Naive B cell (primary cell): ENCODE data around the gene NENF. TPM values are rescaled to one million over a fixed set of nuclear protein-coding genes. Genes with fewer than 3 reads are reported as not detected.
"Not testable (repeated sequence)": the region's sequence is repeated elsewhere in the genome, so short reads cannot be mapped to it uniquely, and the experiment has no call there.

Experiments
- ATAC-seq, 2 donors: fragments of 150-1000 bp; cut with Tn5 transposase; 2 replicates each; pipeline ENCODE4 v1.10.0; 2021; ENCODE audit warnings: low read depth in 2 of 2, mild to moderate bottlenecking in 2 of 2, moderate library complexity in 2 of 2
- DNase-seq: peaks from one replicate; pipeline ENCODE4 v3.0.0; 2022
- H3K27ac Mint-ChIP-seq, 6 donors: one replicate each; pipeline ENCODE4 v1.8.0; 2020 to 2022; ENCODE audit warnings: mild to moderate bottlenecking in 6 of 6, mixed read lengths in 6 of 6, moderate library complexity in 5 of 6, inconsistent platforms in 2 of 6
- H3K27me3 Mint-ChIP-seq, 3 donors: one replicate each; pipeline ENCODE4 v1.8.0; 2021 to 2022; ENCODE audit warnings: mixed read lengths in 3 of 3, mild to moderate bottlenecking in 1 of 3
- H3K36me3 Mint-ChIP-seq, 2 donors: one replicate each; pipeline ENCODE4 v1.8.0; 2020 to 2022; ENCODE audit warnings: mixed read lengths in 2 of 2, inconsistent platforms in 1 of 2, mild to moderate bottlenecking in 1 of 2
- H3K4me1 Mint-ChIP-seq, 3 donors: one replicate each; pipeline ENCODE4 v1.8.0; 2020 to 2022; ENCODE audit warnings: mixed read lengths in 3 of 3, inconsistent platforms in 1 of 3, mild to moderate bottlenecking in 1 of 3, moderate library complexity in 1 of 3
- H3K4me3 Mint-ChIP-seq, 8 donors: one replicate each; pipeline ENCODE4 v1.8.0; 2020 to 2022; ENCODE audit warnings: mild to moderate bottlenecking in 8 of 8, mixed read lengths in 8 of 8, moderate library complexity in 8 of 8, inconsistent platforms in 2 of 8
- H3K9me3 Mint-ChIP-seq, 7 donors: one replicate each; pipeline ENCODE4 v1.8.0; 2020 to 2022; ENCODE audit warnings: mixed read lengths in 7 of 7, mild to moderate bottlenecking in 5 of 7, inconsistent platforms in 2 of 7, moderate library complexity in 1 of 7
- polyA plus RNA-seq, 6 donors: library from polyadenylated mRNA; unstranded; fragments of 300-500 nt; fragmentation: Illumina TruSeq; gene quantifications; one replicate each; pipeline ENCODE4 v1.2.3, GENCODE V29; 2021; ENCODE audit warnings: low read depth in 6 of 6

The NENF gene
- polyA plus RNA-seq, 6 donors from 2014 or later: 31.7 to 93.4 (median 64.3) TPM

DNA sequence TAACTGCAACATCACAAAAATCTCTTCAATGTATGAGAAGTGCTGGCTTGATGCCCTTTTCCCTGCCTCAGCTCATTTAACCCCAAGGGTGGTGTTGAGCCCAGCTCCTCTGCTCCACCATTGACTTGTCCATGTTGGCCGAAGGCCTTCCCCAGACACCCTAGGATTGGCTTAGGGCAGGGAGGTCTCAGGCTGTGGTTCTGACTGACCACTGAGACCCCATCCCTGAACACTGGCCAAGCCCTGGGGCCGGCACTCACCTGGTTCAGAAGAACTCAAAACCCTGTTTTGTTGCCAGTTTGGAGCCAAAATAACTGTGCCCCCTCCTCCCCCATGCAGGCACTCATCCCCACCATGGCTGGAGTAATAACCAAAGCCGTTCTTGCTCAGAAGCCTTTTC lies 38.6 kb downstream of the NENF start:
- Mint-ChIP-seq H3K27ac (peak overlapping the region in 1 of 6 donors; percentile 10), H3K9me3 (no peaks in the 10 kb centered on the region), H3K4me3 (no peak overlapping the region), H3K27me3 (peaks cover 0 to 10% (median 5%) of the 10 kb centered on the region in 3 donors), H3K36me3 (no peaks in the 10 kb centered on the region), H3K4me1 (no peaks in the 10 kb centered on the region)
- ATAC-seq (no peak), DNase-seq (no peak)

DNA sequence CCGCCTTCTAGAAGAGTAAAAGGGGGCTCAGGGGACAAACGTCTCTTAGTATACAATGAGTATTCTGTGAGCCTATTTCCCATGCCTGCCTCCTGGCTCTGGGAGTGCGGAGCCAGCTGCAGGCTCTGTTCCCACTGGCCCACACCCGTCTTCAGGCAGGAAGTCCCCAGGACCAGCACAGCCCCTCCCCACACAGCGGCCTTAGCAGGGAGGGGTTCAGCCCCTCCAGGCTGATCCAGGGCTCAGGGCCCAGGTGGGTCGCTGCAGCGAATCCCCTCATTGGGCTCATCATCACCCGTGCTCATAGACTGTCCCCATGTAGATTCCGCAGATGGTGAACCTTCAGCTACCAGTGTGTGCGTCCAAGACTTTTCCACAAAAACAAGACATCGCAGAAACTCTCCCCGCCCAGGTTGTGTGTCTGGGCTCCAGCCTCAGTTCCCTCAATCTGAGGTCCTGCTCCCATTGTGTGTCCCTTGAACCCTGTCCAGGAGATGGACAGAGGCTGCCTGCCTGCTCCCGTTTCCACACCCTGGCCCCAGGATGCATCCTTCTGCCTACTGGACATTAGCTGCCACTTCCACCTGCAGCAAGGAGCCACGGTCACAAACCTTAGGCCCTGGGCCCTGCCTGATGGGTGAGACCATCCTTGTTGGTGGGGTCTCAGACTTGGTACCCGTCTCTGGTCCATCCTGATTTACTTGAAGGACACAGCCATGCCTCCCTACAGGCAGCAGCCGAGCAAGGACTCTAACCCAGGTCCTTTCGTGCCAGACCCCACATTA lies 39.4 kb downstream of the NENF start:
- Mint-ChIP-seq H3K27me3 (peaks cover 2 to 8% (median 5%) of the 10 kb centered on the region in 3 donors), H3K4me1 (peaks cover 0 to 4% (median 1%) of the 10 kb centered on the region in 3 donors), H3K36me3 (no peaks in the 10 kb centered on the region), H3K9me3 (no peaks in the 10 kb centered on the region), H3K4me3 (no peak overlapping the region), H3K27ac (no peak overlapping the region)
- ATAC-seq (no peak), DNase-seq (no peak)

DNA sequence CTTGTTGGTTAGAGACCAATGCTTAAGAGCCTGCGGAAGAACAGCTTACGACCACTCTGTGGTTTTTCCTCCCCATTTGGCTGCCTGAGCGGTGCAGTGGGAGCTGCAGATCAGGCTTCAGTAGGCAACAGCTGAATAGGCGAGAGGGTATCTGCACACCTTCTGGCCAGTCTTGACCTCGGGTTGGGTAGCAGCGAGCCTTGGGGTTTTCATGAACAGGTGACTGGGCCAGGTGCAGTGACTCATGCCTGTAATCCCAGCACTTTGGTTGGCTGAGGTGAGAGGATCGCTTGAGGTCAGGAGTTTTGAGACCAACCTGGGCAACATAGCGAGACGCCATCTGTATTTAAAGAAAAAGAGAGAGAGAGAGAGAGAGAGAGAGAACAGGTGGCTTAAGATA lies 41.0 kb downstream of the NENF start:
- Mint-ChIP-seq H3K4me3 (no peak overlapping the region), H3K4me1 (peaks cover 0 to 8% (median 5%) of the 10 kb centered on the region in 3 donors), H3K36me3 (no peaks in the 10 kb centered on the region), H3K27ac (peak overlapping the region in 1 of 6 donors; percentile 53), H3K27me3 (peaks cover 5 to 12% (median 8%) of the 10 kb centered on the region in 3 donors), H3K9me3 (no peaks in the 10 kb centered on the region)
- DNase-seq (no peak), ATAC-seq (no peak)

DNA sequence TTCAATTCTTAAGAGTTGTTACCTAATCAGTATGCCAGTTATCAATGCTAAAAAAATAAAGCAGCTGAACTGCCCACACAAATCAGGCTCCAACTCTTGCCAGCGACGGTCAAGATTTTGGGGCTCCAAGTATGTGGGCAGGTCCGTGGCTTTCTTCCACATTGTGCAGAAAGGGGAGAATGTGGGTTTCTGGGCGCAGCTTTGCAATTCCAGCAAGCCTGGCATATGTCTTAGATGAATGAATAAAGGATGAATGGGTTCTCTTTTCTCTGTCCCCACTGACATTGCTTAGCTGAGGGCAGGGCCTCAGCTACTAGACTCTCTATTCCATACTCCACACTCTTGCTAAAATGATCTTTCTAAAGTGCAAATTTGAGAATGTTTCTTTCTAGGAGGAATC lies 42.4 kb downstream of the NENF start:
- ATAC-seq: no peak
- no peak for DNase-seq
- Mint-ChIP-seq H3K9me3 (no peaks in the 10 kb centered on the region), H3K36me3 (no peaks in the 10 kb centered on the region), H3K27ac (no peak overlapping the region), H3K4me3 (no peak overlapping the region), H3K27me3 (peaks cover 8 to 14% (median 8%) of the 10 kb centered on the region in 3 donors), H3K4me1 (peaks cover 0 to 8% (median 5%) of the 10 kb centered on the region in 3 donors)

DNA sequence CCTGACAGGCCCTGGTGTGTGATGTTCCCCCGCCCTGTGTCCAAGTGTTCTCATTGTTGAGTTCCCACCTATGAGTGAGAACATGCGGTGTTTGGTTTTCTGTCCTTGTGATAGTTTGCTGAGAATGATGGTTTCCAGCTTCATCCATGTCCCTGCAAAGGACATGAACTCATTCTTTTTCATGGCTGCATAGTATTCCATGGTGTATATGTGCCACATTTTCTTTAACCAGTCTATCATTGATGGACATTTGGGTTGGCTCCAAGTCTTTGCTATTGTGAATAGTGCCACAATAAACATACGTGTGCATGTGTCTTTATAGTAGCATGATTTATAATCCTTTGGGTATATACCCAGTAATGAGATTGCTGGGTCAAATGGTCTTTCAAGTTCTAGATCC lies 43.1 kb downstream of the NENF start:
- H3K4me3 Mint-ChIP-seq, H3K36me3 Mint-ChIP-seq, DNase-seq, H3K4me1 Mint-ChIP-seq, ATAC-seq, H3K9me3 Mint-ChIP-seq: not testable (repeated sequence)
- Mint-ChIP-seq H3K27ac (peak overlapping the region in 1 of 6 donors; percentile 42), H3K27me3 (peaks cover 8 to 14% (median 8%) of the 10 kb centered on the region in 3 donors)

DNA sequence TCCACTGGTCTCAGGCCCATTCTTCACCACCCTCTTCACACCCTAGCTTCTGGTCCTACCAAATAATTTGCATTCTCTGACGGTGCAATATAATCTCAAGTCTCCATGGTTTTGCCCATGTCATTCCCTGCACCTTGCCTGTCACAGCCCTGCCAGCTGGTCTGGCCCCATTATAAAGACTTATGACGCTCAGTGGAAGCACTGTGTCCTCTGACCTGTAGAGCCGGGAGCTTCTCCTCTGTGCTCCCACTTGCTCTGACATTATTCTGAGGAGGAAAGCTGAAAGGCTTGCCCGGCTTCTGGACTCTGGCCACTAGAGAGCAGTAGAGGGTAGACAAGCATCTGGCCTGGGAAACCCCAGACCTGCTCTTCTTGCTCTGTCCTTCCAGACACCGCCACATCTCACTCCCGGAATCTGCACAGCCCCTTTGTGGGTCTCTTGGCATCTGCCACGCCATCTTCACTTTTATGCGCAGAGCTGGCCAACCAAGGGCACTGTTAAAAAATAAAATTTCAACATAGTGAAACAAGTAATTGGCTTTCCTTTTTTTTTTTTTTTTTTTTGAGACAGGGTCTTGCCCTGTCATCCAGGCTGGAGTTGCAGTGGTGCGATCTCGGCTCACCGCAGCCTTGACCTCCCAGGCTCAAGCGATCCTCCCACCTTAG lies 44.4 kb downstream of the NENF start:
- Mint-ChIP-seq H3K27me3 (peaks cover 8 to 21% (median 14%) of the 10 kb centered on the region in 3 donors), H3K4me3 (peak overlapping the region in 2 of 8 donors; percentile 17 to 22), H3K4me1 (peaks cover 0 to 8% (median 5%) of the 10 kb centered on the region in 3 donors), H3K9me3 (no peaks in the 10 kb centered on the region), H3K36me3 (no peaks in the 10 kb centered on the region), H3K27ac (peak overlapping the region in 2 of 6 donors; percentile 16 to 39)
- ATAC-seq: peak; percentile 94 to 95
- DNase-seq: peak; percentile 69

DNA sequence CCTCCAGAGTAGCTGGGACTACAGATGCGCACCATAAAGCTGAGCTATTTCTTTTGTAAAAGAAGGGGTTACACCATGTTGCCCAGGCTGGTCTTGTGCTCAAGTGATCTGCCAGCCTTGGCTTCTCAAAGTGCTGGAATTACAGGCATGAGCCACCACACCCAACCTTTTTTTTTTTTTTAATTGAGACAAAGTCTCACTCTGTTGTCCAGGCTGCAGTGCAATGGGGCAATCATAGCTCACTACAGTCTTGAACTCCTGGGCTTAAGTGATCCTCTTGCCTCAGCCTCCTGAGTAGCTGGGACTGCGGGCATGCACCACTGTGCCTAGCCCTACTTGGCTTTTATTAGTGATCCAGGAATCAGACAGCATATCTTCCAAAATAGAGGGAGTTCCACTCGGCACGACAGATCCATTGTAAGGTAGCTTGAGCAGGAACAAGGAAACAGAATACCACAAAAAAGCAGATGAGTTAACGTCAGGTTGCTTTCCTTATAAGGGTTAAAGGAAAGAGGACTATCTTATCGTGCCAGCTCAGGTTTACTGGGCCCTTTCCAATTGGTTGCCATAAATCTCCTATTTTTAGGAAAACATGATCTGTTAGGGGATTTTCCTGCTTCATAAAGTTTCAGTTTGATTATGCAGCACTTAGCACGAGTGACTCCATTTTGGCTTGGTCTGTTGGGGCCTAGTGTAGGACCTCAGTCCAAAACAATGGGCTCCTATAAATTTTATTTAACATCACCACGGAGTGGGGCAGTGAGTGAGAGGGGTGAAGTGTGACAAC lies 45.2 kb downstream of the NENF start:
- peaks cover 0 to 8% (median 5%) of the 10 kb centered on the region in 3 donors for H3K4me1 Mint-ChIP-seq
- H3K27me3 Mint-ChIP-seq: peaks cover 8 to 21% (median 15%) of the 10 kb centered on the region in 3 donors
- no peaks in the 10 kb centered on the region for H3K9me3 Mint-ChIP-seq
- H3K27ac Mint-ChIP-seq: no peak overlapping the region
- no peaks in the 10 kb centered on the region for H3K36me3 Mint-ChIP-seq
- peak overlapping the region in 1 of 8 donors; percentile 22 for H3K4me3 Mint-ChIP-seq
- DNase-seq: no peak
- ATAC-seq: no peak

DNA sequence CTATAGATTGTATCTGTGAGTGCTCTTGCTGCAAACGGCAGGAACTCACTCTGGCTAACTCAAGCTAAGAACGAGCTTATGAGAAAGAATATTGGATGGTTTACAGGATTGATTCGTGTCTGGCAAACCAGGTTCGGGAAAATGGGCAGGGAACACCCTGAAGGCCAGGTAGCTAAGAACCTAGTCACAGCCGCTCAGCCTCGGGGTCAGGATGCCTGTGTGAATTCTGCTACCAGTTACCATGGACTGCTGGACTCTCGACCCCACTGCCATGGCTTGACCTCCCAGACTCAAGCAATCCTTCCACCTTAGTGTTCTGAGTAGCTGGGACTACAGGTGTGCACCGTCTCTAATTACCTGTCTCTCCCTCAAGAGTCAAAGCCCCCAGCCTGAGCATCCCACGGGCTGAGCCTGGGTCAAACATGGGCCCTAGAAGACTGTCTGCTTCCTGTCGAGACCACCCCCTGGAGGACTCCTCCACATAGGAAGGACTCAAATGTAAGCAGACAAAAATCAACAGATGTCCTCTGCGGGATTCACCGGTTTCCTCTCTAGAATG lies 45.8 kb downstream of the NENF start:
- Mint-ChIP-seq H3K9me3 (no peaks in the 10 kb centered on the region), H3K27ac (no peak overlapping the region), H3K4me1 (peaks cover 0 to 8% (median 5%) of the 10 kb centered on the region in 3 donors), H3K27me3 (peaks cover 8 to 21% (median 15%) of the 10 kb centered on the region in 3 donors), H3K36me3 (no peaks in the 10 kb centered on the region), H3K4me3 (no peak overlapping the region)
- ATAC-seq (no peak), DNase-seq (no peak)

DNA sequence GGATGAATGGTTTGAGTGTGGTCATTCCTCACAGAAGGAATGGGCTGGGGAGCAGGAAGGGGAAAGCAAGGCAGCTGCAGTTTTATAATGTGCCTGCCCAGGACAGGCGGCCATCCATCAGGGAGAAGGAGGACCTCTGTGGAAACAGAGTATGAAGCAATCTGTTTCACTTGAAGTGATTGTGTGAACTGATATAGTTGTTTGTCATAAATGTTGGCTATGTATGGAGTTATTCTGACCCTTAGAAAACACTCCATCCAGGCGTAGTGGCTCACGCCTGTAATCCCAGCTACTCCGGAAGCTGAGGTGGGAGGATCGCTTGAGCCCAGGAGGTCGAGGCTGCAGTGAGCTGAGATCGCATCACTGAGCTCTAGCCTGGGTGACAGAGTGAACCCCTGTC lies 46.5 kb downstream of the NENF start:
- no peaks in the 10 kb centered on the region for H3K36me3 Mint-ChIP-seq
- H3K27ac Mint-ChIP-seq: no peak overlapping the region
- H3K4me3 Mint-ChIP-seq: no peak overlapping the region
- H3K4me1 Mint-ChIP-seq: peaks cover 0 to 8% (median 5%) of the 10 kb centered on the region in 3 donors
- H3K9me3 Mint-ChIP-seq: no peaks in the 10 kb centered on the region
- DNase-seq (no peak), ATAC-seq (no peak)
- peaks cover 11 to 26% (median 21%) of the 10 kb centered on the region in 3 donors for H3K27me3 Mint-ChIP-seq

DNA sequence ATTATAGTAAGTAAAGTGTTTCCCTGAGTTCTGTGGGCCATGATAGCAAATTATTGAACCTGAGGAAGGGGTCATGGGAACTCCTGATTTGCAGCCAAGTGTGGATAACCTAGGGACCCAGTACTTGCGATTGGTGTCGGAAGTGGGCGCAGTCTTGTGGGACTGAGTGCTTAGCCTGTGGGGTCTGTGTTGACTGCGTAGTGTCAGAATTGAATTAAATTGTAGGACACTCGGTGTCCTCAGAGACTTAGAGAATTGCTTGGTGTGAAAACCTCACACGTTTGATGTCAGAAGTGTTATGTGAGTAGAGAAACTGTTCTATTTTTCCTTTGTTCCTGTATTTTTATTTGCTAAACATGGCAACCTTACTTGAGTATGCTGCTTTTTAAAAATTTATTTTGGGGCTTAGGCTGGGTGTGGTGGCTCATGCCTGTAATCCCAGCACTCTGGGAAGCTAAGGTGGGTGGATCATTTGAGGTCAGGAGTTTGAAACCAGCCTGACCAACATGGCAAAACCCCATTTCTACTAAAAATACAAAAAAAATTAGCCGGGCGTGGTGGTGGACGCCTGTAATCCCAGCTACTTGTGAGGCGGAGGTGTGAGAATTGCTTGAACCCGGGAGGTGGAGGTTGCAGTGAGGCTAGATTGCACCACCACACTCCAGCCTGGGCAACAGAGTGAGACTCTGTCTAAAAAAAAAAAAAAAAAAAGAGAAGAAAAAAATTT lies 48.2 kb downstream of the NENF start:
- not testable (repeated sequence) for H3K9me3 Mint-ChIP-seq, ATAC-seq, H3K4me1 Mint-ChIP-seq, H3K36me3 Mint-ChIP-seq, H3K4me3 Mint-ChIP-seq, H3K27ac Mint-ChIP-seq, DNase-seq
- peaks cover 12 to 27% (median 23%) of the 10 kb centered on the region in 3 donors for H3K27me3 Mint-ChIP-seq

DNA sequence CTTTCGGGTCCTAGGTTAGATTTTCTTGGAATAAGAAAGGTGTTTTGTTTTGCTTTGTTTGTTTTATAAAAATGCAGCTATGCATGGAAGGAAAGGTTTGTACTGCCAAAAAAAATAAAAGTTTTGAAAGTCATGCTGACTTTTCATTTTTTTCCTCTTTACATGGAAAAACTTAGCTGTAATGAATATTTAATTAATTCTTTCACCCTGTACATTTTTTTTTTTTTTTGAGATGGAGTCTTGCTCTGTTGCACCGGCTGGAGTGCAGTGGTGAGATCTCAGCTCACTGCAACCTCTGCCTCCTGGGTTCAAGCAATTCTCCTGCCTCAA lies 48.7 kb downstream of the NENF start:
- no peaks in the 10 kb centered on the region for H3K9me3 Mint-ChIP-seq
- H3K36me3 Mint-ChIP-seq: no peaks in the 10 kb centered on the region
- peaks cover 0 to 8% (median 5%) of the 10 kb centered on the region in 3 donors for H3K4me1 Mint-ChIP-seq
- DNase-seq: no peak
- ATAC-seq: no peak
- no peak overlapping the region for H3K27ac Mint-ChIP-seq
- H3K27me3 Mint-ChIP-seq: peaks cover 12 to 27% (median 27%) of the 10 kb centered on the region in 3 donors
- H3K4me3 Mint-ChIP-seq: no peak overlapping the region

DNA sequence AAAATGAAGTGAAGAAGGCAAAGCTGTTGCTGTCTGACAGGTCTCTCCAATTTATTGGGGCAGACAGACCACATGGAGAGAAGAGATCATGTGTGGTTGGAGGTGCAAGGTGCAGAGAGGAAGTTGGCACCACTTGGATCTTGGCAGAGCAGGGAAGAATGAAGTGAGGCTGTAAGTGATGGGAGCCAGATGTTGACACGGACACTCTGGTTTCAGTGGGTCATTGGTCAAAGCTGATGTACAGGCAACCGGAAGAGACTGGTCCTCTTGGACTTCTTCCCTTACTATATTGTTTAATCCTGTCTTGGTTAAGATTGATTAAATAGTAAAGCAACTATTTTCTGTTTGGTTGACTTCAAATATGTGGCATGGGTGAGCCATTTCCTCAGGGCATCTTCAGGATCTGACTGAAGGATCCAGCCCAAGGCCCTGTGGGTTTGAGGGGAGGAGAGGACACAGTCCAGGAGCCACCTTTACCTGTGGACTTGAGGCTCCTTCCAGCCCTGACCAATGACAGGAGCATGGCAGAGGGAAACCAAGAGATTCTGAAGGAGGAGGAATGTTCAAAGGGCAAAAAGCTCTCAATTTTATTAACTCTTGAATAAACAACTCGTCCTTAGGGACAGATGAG lies 49.4 kb downstream of the NENF start:
- H3K36me3 Mint-ChIP-seq: no peaks in the 10 kb centered on the region
- peaks cover 0 to 4% (median 4%) of the 10 kb centered on the region in 3 donors for H3K4me1 Mint-ChIP-seq

More for the DNA sequence above, 49.4 kb downstream of the NENF start:
- no peak overlapping the region for H3K4me3 Mint-ChIP-seq
- no peak for ATAC-seq
- no peaks in the 10 kb centered on the region for H3K9me3 Mint-ChIP-seq
- no peak overlapping the region for H3K27ac Mint-ChIP-seq
- no peak for DNase-seq
- peaks cover 9 to 27% (median 23%) of the 10 kb centered on the region in 3 donors for H3K27me3 Mint-ChIP-seq
